SK-N-SH (cell line): ENCODE data around the gene ARR3. TPM values are rescaled to one million over a fixed set of nuclear protein-coding genes. Genes with fewer than 3 reads are reported as not detected.
"Not testable (repeated sequence)": the region's sequence is repeated elsewhere in the genome, so short reads cannot be mapped to it uniquely, and the experiment has no call there.

Experiments
- CTCF ChIA-PET: fragments of 300-600, 350-600 bp; formaldehyde crosslinking; extraction: SDS; loops from one replicate; lab custom pipeline; 2021; lab: Yijun Ruan, JAX
- POLR2A ChIA-PET: fragments of 350-600 bp; sonication (Branson Sonifier 250); formaldehyde crosslinking; extraction: SDS; loops from one replicate; lab custom pipeline; 2020; ENCODE audit warnings: antibody characterized with exemption, inconsistent platforms; lab: Yijun Ruan, JAX
- DNase-seq: peaks from one replicate; pipeline ENCODE4 v3.0.0; 2012
- H2AFZ ChIP-seq: fragments of 200-600 bp; sonication (generic); 2 replicates; pipeline ENCODE4 v1.8.1; 2016; ENCODE audit warnings: antibody characterized with exemption, mild to moderate bottlenecking, low read depth
- H3F3A ChIP-seq: fragments of 200-600 bp; sonication (generic); replicated peaks from 2 replicates; pipeline ENCODE3; 2016; ENCODE audit warnings: antibody characterized with exemption, mild to moderate bottlenecking; ENCODE audit not compliant: insufficient read depth
- H3K27ac ChIP-seq, 2 experiments: fragments of 200-500 bp in 1 of 2; fragments of 200-600 bp in 1 of 2; sonication (Bioruptor generic) in 1 of 2; sonication (generic), shearing (Covaris generic) in 1 of 2; 2 replicates each; pipeline versions ENCODE4 v1.5.1 to v1.6.1; 2014 to 2016; ENCODE audit warnings: low read depth in 2 of 2, inconsistent platforms in 1 of 2, low read length in 1 of 2, mild to moderate bottlenecking in 1 of 2, mixed read lengths in 1 of 2
- H3K27me3 ChIP-seq: fragments of 200-600 bp; sonication (generic), shearing (Covaris generic); 2 replicates; pipeline ENCODE4 v1.6.1; 2016; ENCODE audit warnings: mixed run types; ENCODE audit not compliant: insufficient read depth
- H3K36me3 ChIP-seq, 2 experiments: fragments of 200-500 bp in 1 of 2; fragments of 200-600 bp in 1 of 2; sonication (Bioruptor generic) in 1 of 2; sonication (generic) in 1 of 2; replicated peaks in 1 of 2; 2 replicates each; pipeline versions ENCODE3 to v1.5.1; 2014 to 2016; ENCODE audit warnings: low read length in 1 of 2, mild to moderate bottlenecking in 1 of 2; ENCODE audit not compliant: insufficient read depth in 2 of 2, control insufficient read depth in 1 of 2
- H3K4me1 ChIP-seq, 2 experiments: fragments of 200-500 bp in 1 of 2; fragments of 200-600 bp in 1 of 2; sonication (Bioruptor generic) in 1 of 2; sonication (generic), shearing (Covaris generic) in 1 of 2; 2 replicates each; pipeline versions ENCODE4 v1.5.1 to v1.6.1; 2014 to 2016; ENCODE audit warnings: low read depth in 1 of 2, low read length in 1 of 2, mixed run types in 1 of 2; ENCODE audit not compliant: insufficient read depth in 2 of 2, control insufficient read depth in 1 of 2
- H3K4me2 ChIP-seq: fragments of 200-600 bp; sonication (generic), shearing (Covaris generic); 2 replicates; pipeline ENCODE4 v1.6.1; 2017; ENCODE audit warnings: mixed run types
- H3K4me3 ChIP-seq, 2 experiments: fragments of 200-500 bp in 1 of 2; fragments of 200-600 bp in 1 of 2; sonication (Bioruptor generic) in 1 of 2; sonication (generic), shearing (Covaris generic) in 1 of 2; 2 replicates each; pipeline versions ENCODE4 v1.5.1 to v1.8.1; 2014 to 2016; ENCODE audit warnings: low read depth in 2 of 2, inconsistent platforms in 1 of 2, low read length in 1 of 2, mild to moderate bottlenecking in 1 of 2, mixed read lengths in 1 of 2, moderate library complexity in 1 of 2
- H3K79me2 ChIP-seq: fragments of 200-600 bp; sonication (generic); 2 replicates; pipeline ENCODE4 v1.8.1; 2017; ENCODE audit warnings: mild to moderate bottlenecking; ENCODE audit not compliant: insufficient read depth
- H3K9ac ChIP-seq: fragments of 200-600 bp; sonication (generic); 2 replicates; pipeline ENCODE4 v1.6.1; 2017; ENCODE audit warnings: mixed run types
- H3K9me2 ChIP-seq: fragments of 200-600 bp; sonication (generic); 2 replicates; pipeline ENCODE4 v1.6.1; 2017; ENCODE audit warnings: mixed run types
- H3K9me3 ChIP-seq: fragments of 200-600 bp; sonication (generic); 2 replicates; pipeline ENCODE4 v1.6.1; 2017; ENCODE audit warnings: mixed run types, mild to moderate bottlenecking, moderate library complexity
- H4K20me1 ChIP-seq: fragments of 200-600 bp; sonication (generic); 2 replicates; pipeline ENCODE4 v1.6.1; 2017; ENCODE audit warnings: mild to moderate bottlenecking, mixed run types; ENCODE audit not compliant: insufficient read depth
- CHD2 ChIP-seq: fragments of 150-350 bp; IDR thresholded peaks from 2 replicates; pipeline ENCODE4 v1.6.1; 2018; ENCODE audit warnings: low read length; ENCODE audit not compliant: partially characterized antibody
- CTCF ChIP-seq: fragments of 200-600 bp; sonication (generic); IDR thresholded peaks from 2 replicates; pipeline ENCODE4 v1.6.1; 2017; ENCODE audit warnings: antibody characterized with exemption, mild to moderate bottlenecking, moderate library complexity
- EP300 ChIP-seq, 2 experiments: IDR thresholded peaks; 2 replicates each; pipeline versions ENCODE4 v1.4.0 to v1.6.1; 2012; ENCODE audit warnings: borderline replicate concordance in 1 of 2, low read depth in 1 of 2, low read length in 1 of 2
- EZH2phosphoT487 ChIP-seq: fragments of 200-600 bp; sonication (generic); IDR thresholded peaks from 2 replicates; pipeline ENCODE4 v1.6.1; 2017; ENCODE audit warnings: low read depth, mixed run types, mild to moderate bottlenecking, antibody characterized with exemption, moderate library complexity, borderline replicate concordance
- FOXJ3 ChIP-seq: sonication (generic); formaldehyde crosslinking; IDR thresholded peaks from 2 replicates; pipeline ENCODE4 v1.5.1; 2020; ENCODE audit warnings: mild to moderate bottlenecking, missing genetic modification reagents
- FOXM1 ChIP-seq: IDR thresholded peaks from 2 replicates; pipeline ENCODE4 v1.4.0; 2012; ENCODE audit warnings: low read depth, mild to moderate bottlenecking
- JUND ChIP-seq: IDR thresholded peaks from 2 replicates; pipeline ENCODE4 v1.4.0; 2012
- MEF2A ChIP-seq: IDR thresholded peaks from 2 replicates; pipeline ENCODE4 v1.4.0; 2012; ENCODE audit warnings: low read depth, borderline replicate concordance
- MXI1 ChIP-seq: IDR thresholded peaks from 2 replicates; pipeline ENCODE4 v1.6.1; 2012; ENCODE audit warnings: mild to moderate bottlenecking, low read depth, low read length, improper control_type of control experiment
- POLR2AphosphoS5 ChIP-seq: IDR thresholded peaks from 2 replicates; pipeline ENCODE4 v1.6.1; 2012; ENCODE audit warnings: low read depth, low read length
- RAD21 ChIP-seq: IDR thresholded peaks from 2 replicates; pipeline ENCODE4 v1.6.1; 2012; ENCODE audit warnings: mild to moderate bottlenecking, low read length
- RCOR1 ChIP-seq: fragments of 150-350 bp; IDR thresholded peaks from 2 replicates; pipeline ENCODE4 v1.6.1; 2017; ENCODE audit warnings: antibody characterized with exemption, low read length
- RXRA ChIP-seq: IDR thresholded peaks from 2 replicates; pipeline ENCODE4 v1.4.0; 2012; ENCODE audit warnings: low read depth, mild to moderate bottlenecking, borderline replicate concordance
- SIN3A ChIP-seq: IDR thresholded peaks from 2 replicates; pipeline ENCODE4 v1.6.1; 2012; ENCODE audit warnings: low read depth, mild to moderate bottlenecking, low read length, moderate library complexity, borderline replicate concordance
- USF1 ChIP-seq: IDR thresholded peaks from 2 replicates; pipeline ENCODE4 v1.4.0; 2012; ENCODE audit warnings: low read depth, borderline replicate concordance
- USF2 ChIP-seq: fragments of 150-350 bp; IDR thresholded peaks from 2 replicates; pipeline ENCODE4 v1.6.1; 2017; ENCODE audit warnings: antibody characterized with exemption, low read length, low read depth, borderline replicate concordance
- WGBS: methylation state at CpG from one replicate; pipeline ENCODE4 v1.1.6; 2017; ENCODE audit warnings: low lambda C conversion rate; 5-methylcytosine and 5-hydroxymethylcytosine counted together
- polyA plus RNA-seq, 3 experiments: library from polyadenylated mRNA; depleted of rRNA; stranded (reverse); fragments of >200 nt; gene quantifications; 2 replicates each; pipeline ENCODE4 v1.2.3, GENCODE V29; 2012

ARR3 gene
- polyA plus RNA-seq, 1 of the 3 experiments (the other 2 are of a cell fraction), result not detected

GRCh38 chrX:70322784-70323183 is 54.6 kb downstream of the ARR3 start:
- Histone ChIP-seq H3K4me3 (no peak overlapping the region), H3K79me2 (peaks cover 21% of the 10 kb centered on the region; the same call in 1 of the 2 replicates), H3K27ac (no peak overlapping the region), H3K9ac (no peak overlapping the region), H3K27me3 (no peaks in the 10 kb centered on the region), H3K4me2 (no peak overlapping the region), H3F3A (no peaks in the 10 kb centered on the region)
- CTCF ChIA-PET, result no interaction called here
- no peak for DNase-seq
- TF ChIP-seq JUND (no peak), USF2 (no peak), CHD2 (no peak), MXI1 (no peak), EP300 (IDR thresholded peaks at IDR 0.05; ENCODE audit: borderline replicate concordance in 1 of 2, low read depth in 1 of 2, low read length in 1 of 2) (no peak), RCOR1 (no peak), CTCF (no peak), RXRA (no peak), EZH2phosphoT487 (no peak), FOXM1 (no peak), POLR2AphosphoS5 (no peak), USF1 (no peak), FOXJ3 (no peak), RAD21 (no peak), SIN3A (no peak), MEF2A (no peak)
- TF ChIP-seq, all 33 proteins: peak for 0
- POLR2A ChIA-PET, result no interaction called here
- Histone ChIP-seq H4K20me1 (no peaks in the 10 kb centered on the region), H3K4me1 (no peaks in the 10 kb centered on the region), H2AFZ (no peak overlapping the region), H3K9me2 (no peaks in the 10 kb centered on the region), H3K36me3 (peaks cover 0 to 4% of the 10 kb centered on the region in 2 experiments), H3K9me3 (no peaks in the 10 kb centered on the region)
- 78% methylated on average over 4 of the region's 4 CpGs for WGBS

GRCh38 chrX:70323628-70324027 is 55.5 kb downstream of the ARR3 start:
- H3K27me3 ChIP-seq, H3K4me2 ChIP-seq, H4K20me1 ChIP-seq, H2AFZ ChIP-seq, H3K9ac ChIP-seq, POLR2A ChIA-PET, H3F3A ChIP-seq, DNase-seq, H3K9me3 ChIP-seq, H3K4me3 ChIP-seq, H3K36me3 ChIP-seq, H3K9me2 ChIP-seq, H3K4me1 ChIP-seq, H3K27ac ChIP-seq: not testable (repeated sequence)
- CTCF ChIA-PET, result interaction anchor here (1.1 kb wide), 1 partner anchor 9 kb away, joined by 4 read pairs; no protein-coding TSS in a partner anchor
- 62% methylated on average over 6 of the region's 6 CpGs for WGBS
- H3K79me2 ChIP-seq, result peaks cover 22% of the 10 kb centered on the region; the same call in 1 of the 2 replicates
